Gastrocnemius medialis (tissue), 4 donors: Measurements from ENCODE around the gene GYS2.

ENCODE experiments used
- CTCF ChIP-seq, 5 experiments: fragments of 450-650 bp in 3 of 5; fragments of 200-600 bp in 2 of 5; sonication (generic) in 2 of 5; IDR thresholded peaks in 4 of 5; conservative IDR thresholded peaks in 1 of 5; 1 replicate in 4 of 5; 2 replicates in 1 of 5; pipeline ENCODE4 v1.5.1; 2016 to 2019; ENCODE audit warnings: antibody characterized with exemption in 5 of 5, mild to moderate bottlenecking in 3 of 5, moderate library complexity in 3 of 5
- POLR2A ChIP-seq, 2 donors: fragments of 450-650 bp; IDR thresholded peaks; one replicate each; pipeline ENCODE4 v1.6.1; 2017; ENCODE audit warnings: antibody characterized with exemption in 2 of 2, mild to moderate bottlenecking in 2 of 2, moderate library complexity in 2 of 2

DNA sequence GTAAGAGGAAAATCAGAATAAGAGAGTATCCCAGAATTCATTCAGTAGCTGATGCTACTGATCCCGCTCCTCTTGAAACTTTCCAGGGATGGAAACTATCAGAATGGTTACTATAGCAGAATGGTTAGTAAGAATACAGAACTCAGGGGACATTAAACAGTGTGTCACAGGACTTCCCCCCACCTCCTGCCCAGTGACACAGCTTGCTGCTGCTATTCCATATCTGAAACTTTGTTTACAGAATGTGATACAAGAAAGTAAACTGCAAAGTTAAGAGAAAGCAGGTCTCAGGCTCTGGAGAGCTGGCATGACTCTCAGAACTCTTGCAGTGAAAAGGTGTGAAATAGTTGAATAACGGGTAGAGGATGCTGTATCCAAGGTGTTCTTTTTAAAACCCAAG is 75.2 kb downstream of the GYS2 start:
- TF ChIP-seq CTCF (IDR thresholded peaks at IDR 0.05 in 4 of 5, conservative IDR thresholded peaks at IDR 0.05 in 1 of 5): no peak
- TF ChIP-seq POLR2A (IDR thresholded peaks at IDR 0.05): no peak
